GOT3 (cell line): ENCODE results near the gene MPPED2.
"Not testable (repeated sequence)": the region's sequence is repeated elsewhere in the genome, so short reads cannot be mapped to it uniquely, and the experiment has no call there.

Experiments used
- DNase-seq: peaks from one replicate; lab custom pipeline; 2025; ENCODE audit warnings: mixed read lengths; lab: John Stamatoyannopoulos, UW

The MPPED2 gene

DNA sequence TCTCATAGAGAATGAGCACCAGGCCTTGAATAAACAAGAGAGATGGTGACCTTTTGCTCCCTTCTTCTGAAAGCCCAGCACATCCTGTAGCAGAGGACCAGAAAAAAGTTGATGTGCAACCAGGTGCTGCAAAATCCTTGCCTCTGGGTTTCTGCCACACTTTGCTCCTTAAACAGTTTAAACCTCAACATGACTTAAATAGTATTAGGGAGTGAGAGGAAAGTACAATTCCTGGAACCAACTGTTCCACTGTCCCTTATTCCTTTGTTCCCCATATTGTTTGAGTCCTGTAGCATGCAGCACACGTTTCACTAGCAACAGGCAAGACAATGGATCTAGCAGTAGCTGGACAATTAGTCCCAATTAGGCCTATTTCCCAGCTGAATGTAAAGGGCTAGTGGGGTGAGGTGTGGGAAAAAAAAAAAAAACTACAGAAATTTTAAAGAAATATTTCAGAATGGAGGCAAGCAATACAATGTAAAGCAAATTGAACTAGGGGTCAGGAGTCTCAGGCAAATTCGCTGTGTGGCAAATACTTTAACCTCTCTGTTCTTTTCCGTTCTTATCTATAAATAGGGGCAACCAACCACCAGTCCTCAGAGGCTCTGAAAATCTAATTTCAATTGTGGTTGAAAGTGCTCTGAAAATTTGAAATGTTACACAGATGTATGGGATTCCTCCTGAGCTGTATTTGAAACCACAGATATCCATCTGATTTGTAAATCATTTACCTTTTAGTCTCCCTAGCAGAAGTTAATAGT lies 6.6 kb downstream of the MPPED2 start:
- no peak for DNase-seq

DNA sequence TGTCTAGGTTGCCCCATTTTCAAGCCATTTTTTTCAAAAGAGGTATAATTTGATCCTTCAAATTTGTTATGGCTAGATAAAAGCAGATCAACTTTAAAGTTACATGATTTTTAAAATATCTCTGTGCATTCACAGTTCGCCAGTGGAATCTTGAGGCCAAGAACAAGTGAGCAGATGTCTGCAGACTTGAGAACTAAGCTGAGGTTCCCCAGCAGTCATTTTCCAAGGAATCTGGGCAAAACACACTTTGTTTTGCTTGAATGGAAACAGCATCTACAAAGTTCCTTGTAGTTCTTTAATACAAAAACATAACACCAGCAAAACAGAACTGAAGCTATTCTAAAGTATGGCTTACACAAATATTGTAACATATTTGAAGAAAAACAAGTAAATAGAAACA lies 7.7 kb downstream of the MPPED2 start:
- no peak for DNase-seq

DNA sequence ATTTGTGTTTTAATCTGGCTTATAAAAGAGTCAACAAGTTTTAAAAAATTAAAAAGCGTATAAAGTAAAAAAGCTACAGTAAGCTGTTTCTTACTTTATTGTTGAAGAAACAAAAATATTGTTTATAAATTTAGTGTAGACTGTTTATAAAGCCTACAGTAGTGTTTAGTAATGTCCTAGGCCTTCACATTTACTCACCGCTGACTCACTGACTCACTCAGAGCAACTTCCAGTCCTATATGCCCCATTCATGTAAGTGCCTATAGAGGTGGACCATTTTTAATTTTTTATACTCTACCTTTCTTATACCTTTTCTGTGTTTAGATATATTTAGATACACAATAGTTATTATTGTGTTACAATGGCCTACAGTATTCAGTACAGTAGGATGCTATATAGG lies 12.2 kb downstream of the MPPED2 start:
- no peak for DNase-seq

DNA sequence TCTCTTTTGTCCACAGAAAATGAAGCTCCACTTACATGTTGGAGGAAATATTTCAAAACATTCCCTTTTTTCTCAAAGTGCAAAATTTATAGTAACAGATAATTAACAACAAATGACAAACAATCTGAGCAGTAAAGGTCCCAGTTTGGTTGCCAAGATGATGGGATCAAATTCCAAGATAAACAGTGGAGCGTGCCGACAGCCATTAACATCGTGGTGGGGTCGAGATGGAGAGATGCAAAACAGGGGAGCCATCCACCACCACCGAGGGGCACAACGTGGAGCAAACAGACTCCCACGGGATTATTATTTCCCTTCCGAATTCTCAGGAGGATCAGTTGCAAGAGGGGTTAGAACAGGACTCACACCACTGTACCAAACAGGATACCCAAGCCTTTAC lies 17.2 kb downstream of the MPPED2 start:
- DNase-seq = no peak

DNA sequence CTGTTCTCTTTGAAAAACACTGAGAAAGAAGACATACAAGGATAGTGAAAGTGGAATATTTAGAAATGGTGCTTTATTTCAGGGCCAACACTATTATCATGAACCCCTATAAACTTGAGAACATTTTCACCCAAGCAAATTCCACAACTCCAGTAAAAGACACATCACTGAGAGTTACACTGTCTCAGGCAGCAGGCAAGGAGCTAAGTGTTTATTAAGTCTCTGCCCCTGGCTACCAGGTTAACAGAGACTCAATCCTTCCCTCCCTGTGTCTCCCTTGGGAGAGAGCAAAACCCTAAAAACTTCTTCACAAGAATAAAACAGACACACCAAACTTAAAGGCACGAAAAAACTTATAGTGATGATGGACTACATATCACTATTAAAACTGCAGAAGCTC lies 18.5 kb downstream of the MPPED2 start:
- no peak for DNase-seq

DNA sequence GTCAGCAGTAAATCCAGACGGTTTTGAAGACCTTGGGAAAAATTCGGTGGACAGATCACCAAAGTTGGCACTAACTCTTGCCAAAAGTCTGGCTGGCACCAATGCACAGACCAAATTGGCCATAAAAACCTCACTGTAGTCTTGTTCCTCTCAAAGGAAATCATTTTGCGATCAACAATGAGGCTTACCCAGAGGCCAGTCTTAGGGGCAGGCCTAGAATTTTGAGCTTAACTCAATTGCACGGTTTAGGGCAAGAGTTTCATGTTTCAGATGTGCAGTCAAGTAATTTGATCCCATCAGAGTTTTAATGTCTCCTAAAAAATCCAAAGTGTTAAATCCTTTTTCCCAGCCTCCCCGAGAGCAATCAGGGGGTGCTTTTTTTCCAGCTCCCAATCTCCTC lies 19.0 kb downstream of the MPPED2 start:
- DNase-seq = no peak

DNA sequence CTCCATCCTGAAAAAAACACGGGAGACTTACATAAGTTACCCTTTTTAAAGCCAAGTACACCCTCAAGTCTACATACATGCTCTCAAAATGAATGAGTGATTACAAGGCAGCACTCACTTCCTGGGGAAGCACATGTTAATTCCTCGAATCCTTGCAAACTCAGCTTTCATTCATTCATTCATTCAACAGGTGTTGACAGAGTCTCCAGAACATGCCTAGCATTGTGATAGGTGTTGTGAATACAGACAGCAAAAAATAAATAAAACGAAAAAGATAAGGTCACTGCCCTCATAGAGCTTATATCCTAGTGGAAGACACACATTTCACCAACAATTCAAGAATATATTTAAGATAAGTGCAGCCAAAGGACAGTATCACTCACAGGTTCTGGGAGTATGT lies 19.7 kb downstream of the MPPED2 start:
- DNase-seq = no peak

DNA sequence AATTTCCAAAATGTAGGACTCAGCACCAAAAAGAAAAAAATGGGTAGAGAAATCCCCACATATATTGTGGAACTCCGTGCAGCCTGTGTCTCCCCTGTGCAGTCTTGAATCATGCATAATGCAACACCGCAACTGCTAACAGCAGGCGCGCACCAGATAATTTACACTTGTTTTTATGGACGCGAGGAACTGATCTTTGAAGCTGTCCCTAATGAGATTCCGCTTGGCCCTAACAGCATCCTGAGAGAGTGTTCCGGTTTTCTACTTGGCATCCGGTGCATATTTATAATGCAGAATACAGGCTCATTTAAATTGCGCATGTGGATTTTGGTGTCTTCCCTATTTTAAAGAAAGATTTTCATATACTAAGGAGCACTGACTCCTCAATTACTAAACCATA lies 21.1 kb downstream of the MPPED2 start:
- DNase-seq = no peak

DNA sequence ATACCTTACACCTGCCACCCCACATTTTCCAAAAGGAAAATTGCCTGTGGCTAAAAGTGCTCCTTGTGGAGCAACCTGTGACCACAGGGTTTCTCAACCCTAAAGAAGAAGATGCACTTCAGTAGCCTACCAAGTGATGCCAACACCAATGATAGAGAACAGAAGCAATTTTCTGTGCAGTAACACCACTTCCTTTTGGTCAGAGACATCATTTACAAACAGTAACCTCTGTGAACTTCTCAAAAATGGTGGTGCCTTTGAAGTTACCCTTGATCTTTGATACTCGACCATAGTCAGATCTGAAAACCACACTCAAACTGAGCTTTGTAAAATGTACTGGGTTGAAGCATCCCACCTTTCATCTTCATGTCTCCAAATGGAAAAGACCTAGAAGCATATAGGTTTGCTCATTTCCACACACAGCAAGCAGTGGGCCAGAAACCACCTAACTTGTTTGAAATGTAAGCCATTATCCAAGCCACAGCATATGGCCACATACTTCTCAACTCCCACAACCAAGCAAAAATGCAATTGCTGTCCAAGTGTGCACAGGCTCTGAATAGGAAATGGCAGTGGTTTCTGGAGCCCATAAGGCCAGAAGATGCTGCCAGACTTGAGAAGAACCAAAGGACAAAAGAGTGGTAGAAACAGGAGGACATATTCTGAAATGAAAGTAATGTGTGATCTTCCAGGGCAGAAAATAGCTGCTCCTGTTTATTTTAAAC lies 24.3 kb downstream of the MPPED2 start:
- DNase-seq = no peak

DNA sequence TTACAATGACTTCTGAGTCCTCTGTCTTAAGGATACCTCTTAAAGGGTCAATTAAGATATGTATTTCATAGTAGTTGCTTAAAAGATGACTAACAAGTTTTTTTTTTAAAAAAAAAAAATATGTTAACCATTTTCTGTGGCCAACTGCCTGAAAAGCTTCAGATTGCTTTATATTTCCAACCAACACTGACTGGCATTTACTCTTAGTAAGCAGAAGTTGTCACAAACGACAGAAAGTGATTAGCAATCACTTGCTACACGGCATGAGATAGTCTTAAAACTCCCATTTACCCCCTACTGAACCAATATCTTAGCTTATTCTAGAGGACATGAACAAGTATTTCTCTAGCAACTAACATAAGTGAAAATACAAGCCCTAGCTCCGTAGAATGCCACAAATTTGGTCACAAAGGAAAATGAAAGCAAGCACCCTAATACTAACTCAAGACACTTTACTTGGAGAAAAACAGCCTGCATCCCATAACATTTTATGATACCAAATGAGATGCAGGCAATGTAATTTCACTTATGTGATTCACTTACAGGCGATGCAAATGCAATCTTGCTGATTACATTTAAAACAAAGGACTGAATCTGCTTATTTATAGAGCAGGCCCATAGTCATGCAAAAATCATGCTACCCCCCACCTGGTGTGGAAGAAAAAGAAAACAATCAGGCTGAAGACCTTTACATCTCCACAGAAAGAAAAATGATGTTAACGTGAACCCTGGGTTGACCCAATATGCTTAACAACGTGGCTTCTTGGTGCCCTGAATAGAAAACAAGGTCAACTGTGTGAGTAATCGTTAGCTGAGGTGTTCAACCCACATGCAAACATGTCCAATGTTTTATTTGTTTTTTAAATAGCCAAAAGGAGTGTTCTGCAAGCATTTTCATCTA lies 25.7 kb downstream of the MPPED2 start:
- no peak for DNase-seq

DNA sequence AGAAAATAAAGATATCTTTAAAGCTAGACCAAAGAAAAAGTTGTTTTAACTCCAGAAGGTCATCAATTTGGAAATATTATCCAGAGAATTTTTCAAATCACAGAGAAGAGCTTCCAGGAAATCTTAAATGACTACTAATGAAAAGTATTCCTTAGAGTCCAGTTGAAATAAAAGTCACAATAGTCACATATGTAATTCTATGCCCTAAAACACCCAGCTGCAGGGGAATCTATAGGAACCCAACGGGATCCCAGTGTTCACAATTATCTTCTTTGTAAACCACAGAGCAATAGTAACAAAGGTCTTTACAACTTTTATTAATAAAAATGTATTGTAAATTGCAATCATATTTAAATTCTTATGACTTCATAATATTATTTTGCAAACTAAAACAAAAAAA lies 27.1 kb downstream of the MPPED2 start:
- no peak for DNase-seq

DNA sequence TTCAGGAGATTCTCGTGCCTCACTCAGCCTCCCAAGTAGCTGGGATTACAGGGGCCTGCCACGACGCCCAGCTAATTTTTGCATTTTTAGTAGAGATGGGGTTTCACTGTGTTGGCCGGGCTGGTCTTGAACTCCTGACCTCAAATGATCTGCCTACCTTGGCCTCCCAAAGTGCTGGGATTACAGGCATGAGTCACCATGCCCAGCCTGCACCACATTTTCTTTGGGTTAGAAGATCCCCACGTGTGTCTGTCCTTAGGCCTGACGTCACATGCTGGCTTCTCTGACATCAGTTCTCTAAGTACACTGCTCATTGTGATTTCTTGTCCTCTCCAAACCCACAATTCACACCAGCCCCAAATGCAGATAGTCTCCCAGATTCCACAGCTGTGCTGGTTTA lies 31.6 kb downstream of the MPPED2 start:
- DNase-seq = not testable (repeated sequence)

DNA sequence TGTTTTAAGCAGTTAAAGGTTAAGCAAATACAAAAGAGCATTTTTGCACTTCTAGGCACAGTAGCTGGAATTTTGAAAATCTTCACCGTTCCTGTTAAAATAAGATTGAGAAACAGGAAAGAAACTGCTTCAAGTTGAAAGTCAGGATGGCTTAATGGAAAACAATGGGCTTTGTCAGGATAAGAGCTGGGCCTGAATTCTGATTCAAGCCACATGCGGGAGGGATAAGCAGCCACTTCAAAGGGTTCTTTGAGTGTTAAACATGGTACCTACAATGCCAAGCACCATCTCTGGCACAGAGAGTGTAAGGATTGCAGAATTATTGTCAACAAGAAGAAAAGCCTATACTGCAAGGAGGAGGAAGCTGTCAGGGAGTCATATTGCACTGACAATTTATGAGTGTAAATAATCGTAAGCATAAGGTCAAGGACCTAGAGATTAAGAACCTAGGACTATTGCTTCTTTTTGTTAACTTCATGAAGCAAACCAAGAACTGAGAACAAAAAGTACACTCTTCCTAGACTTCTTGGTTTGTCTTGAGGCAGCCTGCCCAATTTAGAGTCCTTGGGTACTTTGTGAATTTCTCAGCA lies 32.5 kb downstream of the MPPED2 start:
- DNase-seq = no peak

DNA sequence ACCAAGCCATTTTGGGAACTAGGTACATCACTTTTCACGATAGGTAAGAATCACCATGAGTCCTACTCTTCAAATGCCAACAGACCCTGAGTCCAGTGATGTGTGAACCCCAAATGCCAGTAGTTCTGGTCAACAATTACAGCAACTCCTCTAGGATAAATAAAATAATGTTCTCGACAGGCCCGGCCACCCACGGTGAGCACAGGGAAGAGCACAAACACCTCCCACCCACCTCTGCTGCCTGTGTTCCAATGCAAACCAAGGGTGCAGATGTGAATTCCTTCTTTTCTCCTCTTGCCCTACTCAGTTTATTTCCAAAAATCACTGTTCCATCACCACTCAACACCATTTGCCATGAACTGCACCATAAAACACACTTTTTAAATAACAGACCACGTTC lies 33.3 kb downstream of the MPPED2 start:
- no peak for DNase-seq

DNA sequence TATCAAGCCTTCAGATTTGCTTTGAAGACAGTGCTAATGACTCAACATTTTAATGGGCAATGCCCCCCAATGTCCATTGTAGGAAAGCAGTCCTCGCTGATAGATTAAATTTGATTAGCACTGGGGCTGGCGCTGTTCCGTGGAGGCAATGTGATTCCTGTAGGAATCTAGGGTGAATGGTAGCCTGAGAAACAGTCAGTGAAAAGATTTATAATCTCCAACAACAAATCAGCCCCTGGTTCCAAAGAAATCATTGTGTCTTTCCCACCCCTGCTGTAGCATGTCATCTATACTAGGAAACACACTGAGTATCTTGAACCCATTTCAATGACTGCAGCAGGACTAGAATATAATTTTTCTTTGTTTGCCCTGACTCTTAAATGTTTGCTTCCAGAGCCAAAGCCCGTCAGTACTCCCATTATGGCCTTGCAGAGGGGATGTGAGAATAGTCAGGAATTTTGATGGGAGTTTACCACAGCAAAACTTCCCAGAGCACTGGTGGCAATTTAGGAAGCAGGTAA lies 36.1 kb downstream of the MPPED2 start:
- no peak for DNase-seq

DNA sequence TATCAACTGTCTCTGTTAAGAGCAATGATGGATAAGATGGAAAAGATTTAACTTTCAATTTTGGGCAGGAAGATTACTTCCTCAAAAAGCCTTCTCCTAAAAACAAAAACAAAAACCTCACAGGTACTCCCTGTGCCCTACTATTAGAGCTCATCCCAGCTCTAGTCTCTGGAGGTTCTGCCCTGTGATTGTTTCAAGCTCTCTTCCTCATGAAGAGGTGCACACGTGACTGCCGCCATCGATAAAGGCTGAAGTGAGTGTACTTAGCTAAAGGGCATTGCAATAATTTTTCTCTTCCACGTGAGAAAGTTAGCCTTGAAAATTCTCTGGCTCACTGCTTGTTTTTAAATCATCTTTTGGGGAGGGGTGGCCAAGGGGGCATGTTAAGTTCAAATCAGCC lies 36.6 kb downstream of the MPPED2 start:
- no peak for DNase-seq

DNA sequence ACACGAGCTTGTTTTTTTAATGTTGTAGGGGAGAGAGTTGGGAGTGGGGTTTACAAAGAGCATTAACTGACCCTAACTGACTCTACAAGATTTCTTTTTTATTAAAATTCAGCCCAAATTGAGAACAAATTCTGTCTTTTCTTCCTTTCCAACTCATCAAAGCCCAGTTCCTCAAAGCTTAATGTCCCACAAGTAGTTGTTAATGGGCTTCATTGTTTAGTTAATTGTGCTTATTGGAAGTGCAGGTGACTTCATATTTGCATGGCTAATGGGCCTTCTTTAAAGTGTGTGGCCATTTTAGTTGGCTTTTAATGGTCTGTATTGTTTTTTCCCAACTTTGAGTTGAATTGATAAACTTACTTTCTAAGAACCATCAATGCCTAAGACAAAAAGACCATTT lies 39.8 kb downstream of the MPPED2 start:
- no peak for DNase-seq

DNA sequence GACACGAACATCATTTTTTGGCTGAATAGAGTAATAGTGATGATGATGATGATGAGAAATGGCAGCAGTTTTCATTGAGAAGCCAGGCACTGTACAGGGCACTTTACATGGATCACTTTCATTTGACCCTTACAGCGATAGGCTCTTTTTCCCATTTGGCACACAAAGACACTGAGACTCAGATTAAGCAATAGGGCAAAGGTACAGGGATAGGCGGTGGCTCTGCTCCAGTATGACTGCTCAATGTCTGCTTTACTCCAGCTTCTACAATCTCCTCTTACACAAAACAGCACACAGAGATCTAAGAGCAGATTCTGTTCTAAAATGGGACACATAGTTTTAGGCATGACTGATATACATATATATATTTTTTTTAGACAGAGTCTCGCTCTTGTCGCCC lies 40.6 kb downstream of the MPPED2 start:
- DNase-seq = no peak

DNA sequence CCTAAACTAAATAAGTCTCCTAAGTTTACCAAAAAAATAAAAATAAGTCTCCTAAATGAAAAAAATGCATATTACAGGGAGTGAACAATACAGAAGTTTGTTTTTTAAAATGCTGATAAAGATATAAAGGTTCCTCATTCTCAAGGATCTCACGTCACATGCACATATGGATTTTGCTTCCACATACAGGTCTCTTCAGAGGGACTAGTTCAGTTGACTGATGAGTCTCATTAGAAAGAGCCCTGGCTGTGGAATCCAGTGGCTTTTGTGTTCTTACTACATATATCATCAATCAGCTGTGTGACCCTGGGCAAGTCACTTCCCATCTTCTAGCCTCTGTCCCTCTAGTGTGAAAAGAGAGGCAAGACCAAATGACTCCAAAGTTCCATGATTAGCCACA lies 43.1 kb downstream of the MPPED2 start:
- DNase-seq = no peak

DNA sequence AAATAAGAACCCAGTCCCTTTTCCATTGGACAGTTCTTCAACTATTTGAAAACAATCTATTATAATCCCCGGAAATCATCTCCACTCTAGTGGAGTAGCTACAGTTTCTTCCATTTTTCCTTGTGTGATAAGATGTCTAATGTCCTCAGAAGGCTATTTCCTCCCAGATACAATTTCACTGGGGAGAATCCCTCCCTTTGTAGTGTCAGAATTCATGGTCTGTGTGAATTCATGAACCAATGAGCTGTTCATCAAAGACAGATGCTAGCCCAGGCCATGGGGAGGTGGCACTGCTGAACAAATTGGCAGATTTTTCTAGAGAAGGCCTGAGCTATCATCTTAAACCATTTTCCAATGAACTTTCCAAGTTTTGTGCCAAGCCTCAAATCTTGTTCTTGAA lies 45.4 kb downstream of the MPPED2 start:
- no peak for DNase-seq

DNA sequence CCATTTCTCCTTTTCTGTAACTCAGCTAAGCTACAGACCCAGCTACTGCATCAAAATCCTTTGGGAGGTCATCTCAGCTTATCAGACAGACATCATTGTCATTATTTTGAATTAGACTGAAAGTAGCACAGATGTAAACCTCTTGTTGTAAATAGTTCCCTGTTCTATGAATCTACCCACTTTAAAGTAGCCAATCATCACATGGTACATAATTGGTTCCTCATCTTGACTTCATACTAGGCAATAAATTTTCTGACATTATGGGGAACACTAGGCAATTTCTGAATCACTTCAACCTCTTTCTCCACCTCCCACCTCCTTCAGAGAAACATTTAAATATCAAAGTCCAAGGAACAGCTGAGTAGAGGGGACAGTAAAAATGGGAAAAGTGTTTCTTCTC lies 47.9 kb downstream of the MPPED2 start:
- no peak for DNase-seq

DNA sequence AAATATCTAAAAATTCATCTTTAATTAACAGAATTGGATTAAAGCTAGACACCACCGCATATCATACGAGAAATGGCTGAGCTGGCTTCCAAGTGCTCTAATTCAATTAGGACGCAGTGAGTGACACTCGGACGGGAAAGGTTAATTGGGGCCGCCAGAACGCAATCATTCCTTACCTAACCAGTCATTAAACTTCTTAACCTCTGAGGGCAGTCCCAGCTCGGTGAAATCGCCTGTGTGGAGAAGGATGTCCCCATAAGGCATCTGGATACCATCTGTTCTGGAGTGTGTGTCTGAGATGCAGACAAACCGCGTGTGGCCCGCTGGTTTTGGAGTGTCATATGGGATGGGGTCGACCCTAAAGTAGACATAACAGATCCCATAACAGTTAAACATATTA lies 50.3 kb downstream of the MPPED2 start:
- DNase-seq = no peak
